GM04504 (cell line): ENCODE measurements around the gene ERI2.
"Not testable (repeated sequence)": the region's sequence is repeated elsewhere in the genome, so short reads cannot be mapped to it uniquely, and the experiment has no call there.

Source experiments
- DNase-seq: peaks from one replicate; pipeline ENCODE4 v3.0.0-alpha.2; 2012; ENCODE audit warnings: low read depth

The ERI2 gene

GRCh38 chr16:20814784-20815183 lies 8.5 kb upstream of the ERI2 start:
- no peak for DNase-seq

- DNase-seq, result no peak
These were observed 6.2 kb upstream of the ERI2 start for GRCh38 chr16:20812510-20812909.

GRCh38 chr16:20811889-20812439 lies 5.7 kb upstream of the ERI2 start:
- DNase-seq, result no peak

GRCh38 chr16:20807862-20808261 lies 1.6 kb upstream of the ERI2 start:
- DNase-seq, result no peak

- DNase-seq, result not testable (repeated sequence)
These were observed 546 bp downstream of the ERI2 start for GRCh38 chr16:20805684-20806167.

GRCh38 chr16:20803561-20804214 lies 2.6 kb downstream of the ERI2 start:
- no peak for DNase-seq

- no peak for DNase-seq
These were observed 3.1 kb downstream of the ERI2 start for GRCh38 chr16:20803192-20803560.

- DNase-seq, result no peak
These were observed 5.0 kb downstream of the ERI2 start for GRCh38 chr16:20801278-20801677.

GRCh38 chr16:20799599-20799998 lies 6.7 kb downstream of the ERI2 start:
- no peak for DNase-seq

GRCh38 chr16:20798364-20798763 lies 7.9 kb downstream of the ERI2 start:
- DNase-seq, result no peak

GRCh38 chr16:20791923-20792612 lies 14.2 kb downstream of the ERI2 start:
- no peak for DNase-seq

- DNase-seq, result no peak
These were observed 17.1 kb downstream of the ERI2 start for GRCh38 chr16:20789130-20789529.

GRCh38 chr16:20784204-20784603 lies 22.1 kb downstream of the ERI2 start:
- no peak for DNase-seq

GRCh38 chr16:20782470-20782869 lies 23.8 kb downstream of the ERI2 start:
- DNase-seq, result no peak

GRCh38 chr16:20781697-20782096 lies 24.6 kb downstream of the ERI2 start:
- no peak for DNase-seq

GRCh38 chr16:20774703-20775362 lies 31.4 kb downstream of the ERI2 start:
- peak; percentile 26 for DNase-seq

- no peak for DNase-seq
These were observed 32.6 kb downstream of the ERI2 start for GRCh38 chr16:20773679-20774078.

- DNase-seq, result no peak
These were observed 37.5 kb downstream of the ERI2 start for GRCh38 chr16:20768818-20769217.

GRCh38 chr16:20768121-20768520 lies 38.2 kb downstream of the ERI2 start:
- no peak for DNase-seq

GRCh38 chr16:20767577-20767976 lies 38.7 kb downstream of the ERI2 start:
- DNase-seq, result no peak

- no peak for DNase-seq
These were observed 40.0 kb downstream of the ERI2 start for GRCh38 chr16:20766294-20766693.

GRCh38 chr16:20765732-20766131 lies 40.5 kb downstream of the ERI2 start:
- DNase-seq, result no peak

GRCh38 chr16:20764448-20764847 lies 41.8 kb downstream of the ERI2 start:
- not testable (repeated sequence) for DNase-seq
